ENCODE data around the gene CX3CR1.
"Not testable (repeated sequence)": the region's sequence is repeated elsewhere in the genome, so short reads cannot be mapped to it uniquely, and the experiment has no call there.

CX3CR1 gene

GRCh38 chr3:39279745-39280517 lies at the start of gene CX3CR1:
CX3CR1 (minus strand) TSS chr3:39280036; CDS start chr3:39266509, 13,527 bp downstream.
- Histone ChIP-seq H3K4me1 (ENCODE audit: insufficient read depth, low read length) (no peaks in the 10 kb centered on the region), H3K27me3 (ENCODE audit: insufficient read depth, low read length) (no peaks in the 10 kb centered on the region), H3K27ac (ENCODE audit: low read length) (no peak within 1 kb of the TSS), H3K9ac (ENCODE audit: low read depth, low read length) (no peak within 1 kb of the TSS), H3K4me3 (ENCODE audit: low read length) (no peak within 1 kb of the TSS), H3K36me3 (ENCODE audit: insufficient read depth, low read depth, low read length) (no peaks in the 10 kb centered on the region), H3K9me3 (ENCODE audit: insufficient read depth, low read depth, low read length) (no peaks in the 10 kb centered on the region)

- no peak within 1 kb of the TSS for H3K27ac ChIP-seq (ENCODE audit: low read length)
- H3K9ac ChIP-seq (ENCODE audit: low read depth, low read length): no peak within 1 kb of the TSS
- H3K9me3 ChIP-seq (ENCODE audit: insufficient read depth, low read depth, low read length): no peaks in the 10 kb centered on the region
- no peaks in the 10 kb centered on the region for H3K27me3 ChIP-seq (ENCODE audit: insufficient read depth, low read length)
- H3K4me1 ChIP-seq (ENCODE audit: insufficient read depth, low read length): peaks cover 2% of the 10 kb centered on the region
- H3K4me3 ChIP-seq (ENCODE audit: low read length): no peak within 1 kb of the TSS
- H3K36me3 ChIP-seq (ENCODE audit: insufficient read depth, low read depth, low read length): no peaks in the 10 kb centered on the region
These were observed 49.7 kb upstream of the CX3CR1 start, which contains the start of gene CCR8 for GRCh38 chr3:39329493-39329892. CCR8 (plus strand) TSS chr3:39329709; CDS start chr3:39332332, 2,623 bp downstream.

- no peak overlapping the region for H3K27ac ChIP-seq (ENCODE audit: low read length)
- peaks cover 5% of the 10 kb centered on the region for H3K4me1 ChIP-seq (ENCODE audit: insufficient read depth, low read length)
- no peaks in the 10 kb centered on the region for H3K27me3 ChIP-seq (ENCODE audit: insufficient read depth, low read length)
- H3K4me3 ChIP-seq (ENCODE audit: low read length): no peak overlapping the region
- H3K36me3 ChIP-seq (ENCODE audit: insufficient read depth, low read depth, low read length): no peaks in the 10 kb centered on the region
- H3K9me3 ChIP-seq (ENCODE audit: insufficient read depth, low read depth, low read length): no peaks in the 10 kb centered on the region
- no peak overlapping the region for H3K9ac ChIP-seq (ENCODE audit: low read depth, low read length)
These were observed 48.0 kb upstream of the CX3CR1 start for GRCh38 chr3:39327746-39328349.

GRCh38 chr3:39327053-39327745 lies 47.4 kb upstream of the CX3CR1 start:
- Histone ChIP-seq H3K9me3 (ENCODE audit: insufficient read depth, low read depth, low read length) (no peaks in the 10 kb centered on the region), H3K4me1 (ENCODE audit: insufficient read depth, low read length) (peaks cover 5% of the 10 kb centered on the region), H3K4me3 (ENCODE audit: low read length) (no peak overlapping the region), H3K27me3 (ENCODE audit: insufficient read depth, low read length) (no peaks in the 10 kb centered on the region), H3K9ac (ENCODE audit: low read depth, low read length) (no peak overlapping the region), H3K36me3 (ENCODE audit: insufficient read depth, low read depth, low read length) (no peaks in the 10 kb centered on the region), H3K27ac (ENCODE audit: low read length) (no peak overlapping the region)

- Histone ChIP-seq H3K9ac (ENCODE audit: low read depth, low read length) (no peak overlapping the region), H3K36me3 (ENCODE audit: insufficient read depth, low read depth, low read length) (no peaks in the 10 kb centered on the region), H3K27me3 (ENCODE audit: insufficient read depth, low read length) (no peaks in the 10 kb centered on the region), H3K9me3 (ENCODE audit: insufficient read depth, low read depth, low read length) (no peaks in the 10 kb centered on the region), H3K27ac (ENCODE audit: low read length) (no peak overlapping the region), H3K4me1 (ENCODE audit: insufficient read depth, low read length) (0 out of 2 replicates have a peak, but pooled peaks cover 3% of the 10 kb centered on the region), H3K4me3 (ENCODE audit: low read length) (no peak overlapping the region)
These were observed 45.4 kb upstream of the CX3CR1 start for GRCh38 chr3:39325236-39325635.

GRCh38 chr3:39323494-39323893 lies 43.7 kb upstream of the CX3CR1 start:
- Histone ChIP-seq H3K9me3 (ENCODE audit: insufficient read depth, low read depth, low read length) (no peaks in the 10 kb centered on the region), H3K27ac (ENCODE audit: low read length) (no peak overlapping the region), H3K4me1 (ENCODE audit: insufficient read depth, low read length) (0 out of 2 replicates have a peak, but pooled peaks cover 3% of the 10 kb centered on the region), H3K9ac (ENCODE audit: low read depth, low read length) (no peak overlapping the region), H3K27me3 (ENCODE audit: insufficient read depth, low read length) (no peaks in the 10 kb centered on the region), H3K4me3 (ENCODE audit: low read length) (no peak overlapping the region), H3K36me3 (ENCODE audit: insufficient read depth, low read depth, low read length) (no peaks in the 10 kb centered on the region)

GRCh38 chr3:39322936-39323335 lies 43.1 kb upstream of the CX3CR1 start:
- Histone ChIP-seq H3K9ac (ENCODE audit: low read depth, low read length) (no peak overlapping the region), H3K9me3 (ENCODE audit: insufficient read depth, low read depth, low read length) (no peaks in the 10 kb centered on the region)

GRCh38 chr3:39322209-39322715 lies 42.4 kb upstream of the CX3CR1 start:
- not testable (repeated sequence) for H3K9ac ChIP-seq (ENCODE audit: low read depth, low read length); H3K4me3 ChIP-seq (ENCODE audit: low read length); H3K4me1 ChIP-seq (ENCODE audit: insufficient read depth, low read length); H3K36me3 ChIP-seq (ENCODE audit: insufficient read depth, low read depth, low read length); H3K9me3 ChIP-seq (ENCODE audit: insufficient read depth, low read depth, low read length); H3K27ac ChIP-seq (ENCODE audit: low read length); H3K27me3 ChIP-seq (ENCODE audit: insufficient read depth, low read length)

More at GRCh38 chr3:39322936-39323335, 43.1 kb upstream of the CX3CR1 start:
- no peaks in the 10 kb centered on the region for H3K36me3 ChIP-seq (ENCODE audit: insufficient read depth, low read depth, low read length)
- H3K4me3 ChIP-seq (ENCODE audit: low read length): no peak overlapping the region
- no peak overlapping the region for H3K27ac ChIP-seq (ENCODE audit: low read length)
- H3K27me3 ChIP-seq (ENCODE audit: insufficient read depth, low read length): no peaks in the 10 kb centered on the region
- 0 out of 2 replicates have a peak, but pooled peaks cover 3% of the 10 kb centered on the region for H3K4me1 ChIP-seq (ENCODE audit: insufficient read depth, low read length)

- H3K27me3 ChIP-seq (ENCODE audit: insufficient read depth, low read length); H3K4me1 ChIP-seq (ENCODE audit: insufficient read depth, low read length); H3K9ac ChIP-seq (ENCODE audit: low read depth, low read length); H3K4me3 ChIP-seq (ENCODE audit: low read length); H3K9me3 ChIP-seq (ENCODE audit: insufficient read depth, low read depth, low read length); H3K36me3 ChIP-seq (ENCODE audit: insufficient read depth, low read depth, low read length); H3K27ac ChIP-seq (ENCODE audit: low read length): not testable (repeated sequence)
These were observed 41.7 kb upstream of the CX3CR1 start for GRCh38 chr3:39321574-39321983.

GRCh38 chr3:39319249-39319648 lies 39.4 kb upstream of the CX3CR1 start:
- H3K27ac ChIP-seq (ENCODE audit: low read length): no peak overlapping the region
- no peaks in the 10 kb centered on the region for H3K9me3 ChIP-seq (ENCODE audit: insufficient read depth, low read depth, low read length)
- H3K27me3 ChIP-seq (ENCODE audit: insufficient read depth, low read length): no peaks in the 10 kb centered on the region
- no peaks in the 10 kb centered on the region for H3K36me3 ChIP-seq (ENCODE audit: insufficient read depth, low read depth, low read length)
- no peak overlapping the region for H3K9ac ChIP-seq (ENCODE audit: low read depth, low read length)
- 0 out of 2 replicates have a peak, but pooled peaks cover 3% of the 10 kb centered on the region for H3K4me1 ChIP-seq (ENCODE audit: insufficient read depth, low read length)
- H3K4me3 ChIP-seq (ENCODE audit: low read length): no peak overlapping the region

GRCh38 chr3:39318301-39318700 lies 38.5 kb upstream of the CX3CR1 start:
- Histone ChIP-seq H3K27ac (ENCODE audit: low read length) (no peak overlapping the region), H3K4me3 (ENCODE audit: low read length) (no peak overlapping the region), H3K27me3 (ENCODE audit: insufficient read depth, low read length) (no peaks in the 10 kb centered on the region), H3K36me3 (ENCODE audit: insufficient read depth, low read depth, low read length) (no peaks in the 10 kb centered on the region), H3K4me1 (ENCODE audit: insufficient read depth, low read length) (0 out of 2 replicates have a peak, but pooled peaks cover 3% of the 10 kb centered on the region), H3K9ac (ENCODE audit: low read depth, low read length) (no peak overlapping the region), H3K9me3 (ENCODE audit: insufficient read depth, low read depth, low read length) (no peaks in the 10 kb centered on the region)
